HG03095 (cell line): Measurements from ENCODE around the gene PPP1R37.

Source experiments
- ATAC-seq: cut with Tn5 transposase; IDR thresholded peaks from one replicate; pipeline ENCODE4 v1.9.1; 2021; ENCODE audit warnings: moderate library complexity; ENCODE audit not compliant: unreplicated experiment

PPP1R37 gene

DNA sequence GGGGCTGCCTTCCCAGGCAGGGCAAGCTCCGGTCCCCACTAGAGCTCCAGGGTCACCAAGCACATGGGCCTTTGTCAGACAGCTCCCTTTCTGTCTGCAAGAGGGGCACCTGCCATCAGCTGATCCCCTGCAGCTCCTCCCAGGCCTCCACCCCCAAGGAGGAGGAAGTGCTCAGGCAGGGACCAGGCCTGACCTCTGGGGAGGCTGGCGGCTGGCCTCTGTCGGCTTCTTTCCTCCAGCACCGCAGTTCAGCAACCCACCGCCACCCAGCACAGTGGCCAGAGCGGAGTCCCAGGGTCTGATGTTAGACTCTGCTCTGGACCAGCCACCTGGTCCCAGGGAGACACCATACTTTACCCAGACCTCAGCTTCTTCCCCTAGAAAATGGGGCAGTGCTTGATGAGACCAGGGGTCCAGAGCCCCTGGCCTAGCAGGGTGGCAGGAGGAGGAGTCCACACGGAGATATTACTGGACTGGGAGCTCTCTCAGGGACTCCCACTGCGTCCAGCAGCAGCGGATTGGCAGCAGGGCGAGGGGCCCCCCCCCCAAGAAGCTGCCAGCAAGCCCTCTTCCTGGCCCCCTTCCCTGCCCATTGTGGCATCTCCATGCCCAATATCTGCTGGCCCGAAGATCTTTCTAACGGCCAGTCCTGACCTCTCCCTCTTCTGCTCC, 43.7 kb downstream of the PPP1R37 start:
- ATAC-seq = no peak

DNA sequence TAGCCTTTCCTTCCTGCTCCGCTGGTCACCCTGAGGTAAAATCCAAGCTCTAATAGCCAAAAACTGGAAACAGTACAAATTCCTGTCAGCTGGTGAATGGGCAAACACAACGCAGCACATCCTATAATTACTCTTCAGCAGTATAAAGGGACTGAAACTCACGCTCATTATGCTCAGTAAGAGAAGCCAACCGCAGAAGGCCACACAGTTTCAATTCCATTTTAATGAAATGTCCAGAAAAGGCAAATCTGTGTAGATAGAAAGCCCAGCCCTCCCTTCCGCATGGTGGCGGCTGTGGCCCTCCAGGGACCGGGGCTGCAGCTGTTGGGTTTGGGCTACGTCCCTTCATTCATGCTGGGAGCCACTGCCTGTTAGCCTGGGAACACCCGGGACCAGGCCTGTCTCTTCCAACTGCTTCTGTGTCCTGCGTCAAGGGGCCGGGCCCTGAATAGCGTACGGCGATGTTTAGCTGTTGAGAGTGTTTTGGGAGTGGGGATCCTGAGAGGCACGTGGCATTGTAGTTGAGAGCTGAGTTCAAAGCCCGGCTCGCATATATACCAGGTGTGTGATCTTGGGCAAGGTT, 44.3 kb downstream of the PPP1R37 start:
- peak; percentile 61 for ATAC-seq

DNA sequence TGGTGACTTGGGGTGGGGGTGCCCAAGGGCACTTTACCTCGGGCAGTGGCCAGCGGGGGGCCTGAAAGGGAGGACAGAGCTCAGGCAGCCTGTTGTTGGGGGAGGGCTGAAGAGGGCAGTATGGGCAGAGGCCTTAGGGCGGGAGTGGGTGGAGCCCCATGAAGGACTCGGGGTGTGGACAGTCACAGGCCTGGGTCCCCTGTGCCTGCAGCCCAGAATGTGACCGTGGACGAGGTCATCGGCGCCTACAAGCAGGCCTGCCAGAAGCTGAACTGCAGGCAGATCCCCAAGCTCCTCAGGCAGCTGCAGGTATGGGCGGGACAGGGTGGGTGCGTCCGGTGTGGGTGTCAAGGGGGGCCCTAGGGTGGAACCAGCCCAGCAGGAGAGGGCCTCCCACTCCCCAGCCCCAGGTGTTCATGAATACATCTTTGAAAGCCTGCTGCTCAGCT, 45.3 kb downstream of the PPP1R37 start:
- no peak for ATAC-seq

DNA sequence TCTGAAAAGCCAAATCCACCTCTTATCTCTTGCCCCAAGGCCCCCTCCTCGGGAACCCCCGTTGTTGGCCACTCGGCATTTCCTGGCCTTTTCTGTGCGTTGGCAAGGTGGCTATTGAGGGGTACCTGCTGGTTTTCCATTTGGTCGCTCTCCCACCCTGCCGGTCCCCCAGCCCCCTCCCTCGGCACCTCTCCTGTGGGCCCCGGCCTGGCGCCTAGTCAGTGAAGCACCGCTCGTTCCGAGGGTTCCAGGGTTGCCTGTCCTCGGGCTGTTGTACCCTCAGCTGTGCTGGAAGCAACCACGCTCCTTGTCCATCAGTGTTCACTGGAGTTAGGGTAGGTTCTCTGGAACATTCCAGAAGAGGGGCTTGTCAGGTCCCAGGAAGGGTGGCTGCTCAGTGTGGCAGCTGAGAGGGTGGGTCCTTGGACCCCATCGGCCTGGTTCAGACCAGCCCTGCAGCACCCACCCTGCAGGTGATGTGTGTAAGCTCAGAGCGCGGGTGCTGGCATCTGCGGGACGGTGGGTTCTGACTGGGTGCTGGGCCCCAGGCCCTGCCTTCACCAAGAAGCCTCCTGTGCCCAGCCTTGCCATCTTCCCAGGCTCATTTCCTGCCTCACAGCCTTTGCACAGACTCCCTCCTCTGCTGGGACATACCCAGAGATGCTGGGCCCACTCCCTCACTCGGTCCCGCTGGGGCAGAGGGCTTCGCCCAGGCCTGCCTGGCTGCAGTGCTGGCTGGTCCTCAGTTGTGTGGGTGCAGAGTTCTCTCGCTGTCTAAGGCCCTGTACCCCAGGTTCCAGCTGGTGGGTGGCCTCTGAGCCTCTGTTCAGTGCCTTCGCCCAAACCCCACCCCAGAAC, 46.5 kb downstream of the PPP1R37 start:
- no peak for ATAC-seq

DNA sequence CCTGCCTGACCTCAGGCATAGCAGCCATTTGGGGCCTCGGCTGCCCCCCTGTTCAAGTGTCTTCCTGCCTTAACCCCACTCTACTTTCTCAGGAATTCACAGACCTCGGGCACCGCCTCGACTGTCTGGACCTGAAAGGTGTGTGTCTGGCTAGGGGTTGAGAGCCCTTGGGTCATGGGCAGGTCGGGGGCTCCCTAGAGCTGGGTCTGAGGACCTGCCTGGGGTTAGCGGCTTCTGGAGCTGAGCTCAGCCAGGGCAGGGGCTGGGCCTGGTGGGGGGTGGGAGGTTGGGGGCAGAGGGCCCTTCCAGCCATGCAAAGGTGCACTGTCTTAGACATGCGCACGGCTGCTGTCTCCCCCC, 47.1 kb downstream of the PPP1R37 start:
- ATAC-seq = no peak

DNA sequence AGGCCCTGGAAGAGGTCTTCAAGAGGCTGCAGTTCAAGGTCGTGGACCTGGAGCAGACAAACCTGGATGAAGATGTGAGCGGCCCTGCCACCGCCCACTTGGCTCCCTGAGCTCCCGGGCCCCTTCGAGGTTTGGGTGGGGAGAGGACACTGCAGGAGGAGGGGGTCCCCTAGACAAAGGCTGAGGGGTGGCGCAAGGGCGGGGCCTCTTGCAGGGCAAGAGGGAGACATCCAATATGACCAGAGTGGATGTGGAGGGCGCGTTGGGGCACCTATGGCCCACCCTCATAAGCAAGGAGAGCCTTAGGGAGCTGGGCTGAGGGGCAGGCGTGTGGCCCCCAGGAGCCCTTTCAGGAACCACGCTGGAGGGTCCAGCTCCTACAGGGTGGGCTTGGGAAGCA, 47.6 kb downstream of the PPP1R37 start:
- ATAC-seq = no peak

DNA sequence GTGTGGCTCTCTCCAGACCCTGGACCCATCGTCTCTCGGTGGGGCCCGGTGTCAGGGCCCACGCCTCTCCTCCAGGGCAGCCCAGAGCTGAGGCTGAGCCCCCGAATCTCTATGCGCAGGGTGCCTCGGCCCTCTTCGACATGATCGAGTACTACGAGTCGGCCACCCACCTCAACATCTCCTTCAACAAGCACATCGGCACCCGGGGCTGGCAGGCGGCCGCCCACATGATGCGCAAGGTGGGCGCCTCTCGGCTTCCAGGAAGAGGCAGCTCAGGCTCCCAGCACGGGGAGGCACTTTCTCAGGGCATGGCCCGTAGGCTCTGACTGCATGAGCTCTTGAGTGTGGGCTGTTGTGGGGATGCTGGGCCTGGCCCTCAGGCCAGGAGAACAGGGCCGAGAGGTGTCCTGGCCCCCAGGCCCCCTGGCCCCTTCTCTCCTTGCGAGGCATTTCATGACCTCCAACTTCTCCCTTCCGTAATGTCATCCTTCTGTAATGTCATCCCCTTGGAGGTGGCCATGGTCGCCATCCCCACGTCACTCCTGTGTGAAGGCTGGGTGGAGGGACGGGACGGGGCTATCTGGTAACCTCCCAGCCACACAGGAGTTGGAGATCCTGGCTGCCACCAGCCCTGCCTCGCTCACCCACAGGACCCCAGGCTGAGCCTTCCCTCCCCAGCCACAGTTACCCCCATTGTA, 48.4 kb downstream of the PPP1R37 start:
- no peak for ATAC-seq

DNA sequence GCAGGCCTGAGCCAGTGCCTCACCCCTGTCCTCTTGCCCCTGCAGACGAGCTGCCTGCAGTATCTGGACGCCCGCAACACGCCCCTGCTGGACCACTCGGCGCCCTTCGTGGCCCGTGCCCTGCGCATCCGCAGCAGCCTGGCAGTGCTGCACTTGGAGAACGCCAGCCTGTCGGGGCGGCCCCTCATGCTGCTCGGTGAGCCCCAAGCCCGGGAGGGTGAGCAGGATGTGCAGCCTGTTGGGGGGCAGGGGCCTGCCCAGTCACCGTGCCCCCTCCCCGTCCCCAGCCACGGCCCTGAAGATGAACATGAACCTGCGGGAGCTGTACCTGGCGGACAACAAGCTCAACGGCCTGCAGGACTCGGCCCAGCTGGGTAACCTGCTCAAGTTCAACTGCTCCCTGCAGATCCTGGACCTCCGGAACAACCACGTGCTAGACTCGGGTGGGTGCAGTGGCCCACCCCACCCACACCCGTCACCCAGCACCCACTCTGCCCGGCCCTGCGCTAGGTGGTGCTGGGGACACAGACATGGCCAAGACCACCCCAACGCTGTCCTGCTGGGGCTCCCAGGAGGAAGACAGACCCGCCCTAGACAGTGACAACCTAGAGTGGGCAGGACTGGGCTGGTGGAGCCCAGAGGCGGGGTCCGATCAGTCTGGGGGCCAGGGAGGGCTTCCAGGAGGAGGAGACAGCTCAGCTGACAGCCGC, 49.2 kb downstream of the PPP1R37 start:
- ATAC-seq = no peak

DNA sequence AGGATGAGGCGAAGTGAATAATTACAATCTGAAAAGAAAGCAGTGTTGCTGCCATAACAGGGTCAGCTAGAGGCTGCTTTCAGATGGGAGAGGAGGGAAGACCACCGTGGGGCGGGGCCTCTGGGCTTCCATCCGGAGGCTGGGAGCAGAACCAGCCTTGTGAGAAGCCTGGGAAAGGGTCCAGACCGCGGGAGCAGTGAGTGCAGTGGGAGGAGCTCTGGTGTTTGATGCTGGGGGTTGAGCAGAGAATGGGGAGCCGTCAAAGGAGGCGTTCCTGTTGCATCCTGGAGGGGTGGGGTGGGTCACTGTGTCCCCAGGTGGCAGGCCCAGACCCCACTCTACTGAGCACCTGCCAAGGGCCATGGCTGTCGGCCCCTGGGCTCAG, 49.7 kb downstream of the PPP1R37 start:
- ATAC-seq = no peak

DNA sequence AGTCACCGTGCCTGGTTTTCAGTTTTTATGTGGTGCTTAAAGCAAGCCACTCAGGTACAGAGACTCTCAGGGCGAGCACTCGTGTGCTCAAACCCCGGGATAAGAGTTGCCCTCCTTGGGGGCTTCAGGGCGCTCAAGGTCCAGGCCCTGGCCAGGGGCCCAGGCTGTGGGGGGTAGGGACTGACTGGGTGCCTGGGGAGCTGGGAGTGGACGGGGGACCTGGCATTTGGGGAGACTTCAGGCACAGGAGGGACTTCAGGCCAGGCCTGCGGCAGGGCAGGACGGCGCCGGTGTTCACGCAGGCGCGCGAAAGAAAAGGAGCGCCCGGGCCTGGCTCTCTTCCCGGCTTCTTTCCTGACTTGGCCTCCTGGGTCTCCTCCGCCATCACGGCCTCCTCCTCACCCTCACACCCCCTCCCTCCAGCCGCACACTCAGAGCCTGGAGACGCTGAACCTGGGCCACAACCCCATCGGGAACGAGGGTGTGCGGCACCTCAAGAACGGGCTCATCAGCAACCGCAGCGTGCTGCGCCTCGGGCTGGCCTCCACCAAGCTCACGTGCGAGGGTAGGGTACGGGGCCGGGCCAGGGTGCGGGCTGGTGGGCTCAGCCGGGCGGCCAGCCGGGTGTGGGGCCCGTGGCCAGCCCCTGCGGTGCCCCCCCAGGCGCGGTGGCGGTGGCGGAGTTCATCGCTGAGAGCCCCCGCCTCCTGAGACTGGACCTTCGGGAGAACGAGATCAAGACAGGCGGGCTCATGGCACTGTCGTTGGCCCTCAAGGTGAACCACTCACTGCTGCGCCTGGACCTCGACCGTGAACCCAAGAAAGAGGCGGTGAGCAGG, 51.7 kb downstream of the PPP1R37 start:
- no peak for ATAC-seq

DNA sequence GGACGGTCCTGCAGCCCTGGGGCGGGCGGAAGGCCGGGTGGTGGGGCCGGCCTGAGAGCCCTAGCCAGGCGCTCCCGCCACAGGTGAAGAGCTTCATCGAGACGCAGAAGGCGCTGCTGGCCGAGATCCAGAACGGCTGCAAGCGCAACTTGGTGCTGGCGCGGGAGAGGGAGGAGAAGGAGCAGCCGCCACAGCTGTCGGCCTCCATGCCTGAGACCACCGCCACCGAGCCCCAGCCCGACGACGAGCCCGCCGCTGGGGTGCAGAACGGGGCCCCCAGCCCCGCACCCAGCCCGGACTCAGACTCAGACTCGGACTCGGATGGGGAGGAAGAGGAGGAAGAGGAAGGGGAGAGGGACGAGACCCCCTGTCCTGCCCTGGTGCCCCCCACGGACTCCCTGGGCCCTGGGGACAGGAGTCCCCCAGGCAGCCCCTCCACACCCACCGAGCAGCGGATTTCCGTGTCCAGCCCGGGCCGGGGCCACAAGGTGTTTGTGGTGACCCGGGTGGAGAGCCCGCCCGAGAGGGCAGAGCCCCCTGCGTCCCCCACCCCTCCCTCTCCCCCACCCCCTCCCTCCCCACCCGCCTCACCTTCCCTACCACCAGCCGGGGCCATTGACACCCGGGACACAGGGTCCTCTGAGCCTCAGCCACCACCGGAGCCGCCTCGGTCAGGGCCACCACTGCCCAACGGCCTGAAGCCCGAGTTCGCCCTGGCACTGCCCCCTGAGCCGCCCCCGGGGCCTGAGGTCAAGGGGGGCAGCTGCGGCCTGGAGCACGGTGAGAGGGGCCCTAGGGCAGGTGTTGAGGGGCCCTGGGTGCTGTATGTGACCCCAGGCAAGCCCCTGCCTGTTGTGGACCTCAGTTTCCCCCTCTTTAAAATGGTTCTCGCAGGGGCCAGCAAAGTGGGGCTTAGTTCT, 52.6 kb downstream of the PPP1R37 start:
- ATAC-seq = no peak

DNA sequence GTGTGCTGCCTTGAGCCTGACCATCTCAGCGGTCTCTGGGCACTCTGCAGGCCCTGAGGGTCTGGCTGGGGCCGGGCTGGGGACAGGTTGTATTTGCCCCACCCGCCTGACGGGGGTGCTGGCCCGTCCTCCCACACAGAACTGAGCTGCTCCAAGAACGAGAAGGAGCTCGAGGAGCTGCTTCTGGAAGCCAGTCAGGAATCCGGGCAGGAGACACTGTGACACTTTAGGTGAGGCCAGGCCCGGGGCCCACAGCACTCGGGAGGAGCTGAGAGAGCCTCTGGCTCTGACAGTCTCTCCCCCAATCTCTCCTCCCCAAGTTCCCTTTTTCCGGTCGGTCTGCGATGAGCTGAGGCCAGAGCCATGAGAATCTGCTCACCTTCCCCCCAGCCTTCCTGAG, 53.3 kb downstream of the PPP1R37 start:
- ATAC-seq = no peak

DNA sequence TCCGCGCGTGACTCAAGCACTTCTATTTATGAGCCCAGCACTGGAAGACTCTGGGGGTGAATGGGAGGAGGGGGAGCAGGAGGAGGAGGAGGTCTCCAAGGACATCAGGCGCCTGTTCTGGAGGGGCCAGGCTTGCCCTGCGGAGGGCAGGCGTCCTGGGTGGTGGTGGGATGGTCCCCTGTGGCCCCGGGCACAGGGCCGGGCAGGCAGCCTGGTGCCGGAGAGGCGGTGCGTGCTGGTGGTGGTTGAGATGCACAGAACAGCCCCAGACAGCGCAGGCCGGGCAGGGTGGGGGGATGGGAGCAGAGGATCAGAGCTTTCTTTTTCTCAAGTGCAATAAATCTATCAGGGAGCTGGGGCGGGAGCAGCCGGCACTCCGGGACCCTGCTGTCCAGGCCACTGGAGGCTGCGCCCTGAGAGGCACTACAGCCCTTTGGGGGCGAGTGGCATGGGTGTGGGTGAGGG, 53.8 kb downstream of the PPP1R37 start:
- ATAC-seq = no peak

DNA sequence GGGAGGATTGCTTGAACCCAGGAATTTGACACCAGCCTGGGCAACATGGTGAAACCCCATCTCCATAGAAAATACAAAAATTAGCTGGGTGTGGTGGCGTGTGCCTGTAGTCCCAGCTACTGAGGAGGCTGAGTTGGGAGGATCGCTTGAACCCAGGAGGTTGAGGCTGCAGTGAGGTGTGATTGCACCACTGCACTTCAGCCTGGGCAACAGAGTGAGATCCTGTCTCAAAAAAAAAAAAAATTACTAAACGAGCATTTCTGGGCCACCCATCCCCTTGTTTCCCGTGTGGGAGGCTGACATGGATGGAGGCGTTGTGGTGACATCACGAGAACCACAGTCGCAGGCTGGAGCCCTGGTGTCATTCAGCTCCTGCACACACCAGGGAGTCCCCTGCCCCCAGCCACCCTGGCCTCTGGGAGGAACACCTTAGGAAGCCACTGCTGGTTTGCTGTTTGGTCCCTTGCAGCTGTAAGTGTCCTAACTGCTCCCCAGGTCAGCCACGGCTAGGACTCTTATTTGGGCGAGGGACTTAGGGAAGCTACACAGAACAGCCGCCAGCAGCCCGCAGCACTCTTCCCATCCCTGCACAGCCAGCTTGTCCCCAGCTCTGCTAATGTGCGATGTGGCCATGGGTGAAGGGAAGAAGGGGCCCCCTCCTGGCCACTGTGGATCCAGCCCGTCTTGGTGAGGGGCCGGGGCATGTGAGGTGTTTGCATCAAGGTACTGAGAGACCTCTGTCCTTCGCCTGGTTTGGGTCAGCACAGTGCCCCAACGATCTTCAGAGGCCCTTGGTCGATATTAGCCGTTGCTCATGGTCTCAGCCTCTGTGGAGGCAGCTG, 55.1 kb downstream of the PPP1R37 start:
- no peak for ATAC-seq

DNA sequence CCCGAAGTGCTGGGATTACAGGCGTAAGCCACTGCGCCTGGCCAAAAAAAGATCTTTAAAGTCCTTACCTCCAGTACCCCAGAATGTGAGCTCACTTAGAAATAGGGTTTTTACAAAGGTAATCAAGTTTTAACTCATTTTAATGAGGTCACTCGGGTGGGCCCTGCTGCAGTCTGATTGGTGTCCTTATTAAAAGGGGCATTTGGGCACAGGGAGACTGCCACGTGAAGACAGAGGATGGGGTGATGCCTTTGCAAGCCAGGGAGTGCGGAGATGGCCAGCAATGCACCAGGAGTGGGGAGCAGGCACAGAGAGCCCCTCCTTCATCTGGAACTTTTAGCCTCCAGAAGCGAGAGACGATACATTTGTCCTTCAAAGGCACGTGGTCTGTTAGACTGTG, 56.1 kb downstream of the PPP1R37 start:
- no peak for ATAC-seq

DNA sequence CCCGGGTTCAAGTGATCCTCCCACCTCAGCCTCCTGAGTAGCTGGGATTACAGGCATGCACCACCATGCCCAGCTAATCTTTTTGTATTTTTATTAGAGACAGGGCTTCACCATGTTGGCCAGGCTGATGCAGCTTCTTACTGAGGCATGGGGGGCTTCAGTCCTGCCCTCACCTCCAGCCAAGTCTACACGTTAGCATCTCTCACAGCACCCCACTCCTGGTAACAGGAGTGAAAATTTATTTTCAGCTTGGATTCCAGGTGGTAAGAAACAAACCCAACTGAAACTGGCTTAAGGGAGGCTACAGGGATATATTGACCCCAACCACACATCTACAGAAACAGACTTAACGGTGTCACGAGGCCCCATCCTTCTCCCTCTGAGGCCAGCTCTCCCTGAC, 57.2 kb downstream of the PPP1R37 start:
- ATAC-seq = no peak

DNA sequence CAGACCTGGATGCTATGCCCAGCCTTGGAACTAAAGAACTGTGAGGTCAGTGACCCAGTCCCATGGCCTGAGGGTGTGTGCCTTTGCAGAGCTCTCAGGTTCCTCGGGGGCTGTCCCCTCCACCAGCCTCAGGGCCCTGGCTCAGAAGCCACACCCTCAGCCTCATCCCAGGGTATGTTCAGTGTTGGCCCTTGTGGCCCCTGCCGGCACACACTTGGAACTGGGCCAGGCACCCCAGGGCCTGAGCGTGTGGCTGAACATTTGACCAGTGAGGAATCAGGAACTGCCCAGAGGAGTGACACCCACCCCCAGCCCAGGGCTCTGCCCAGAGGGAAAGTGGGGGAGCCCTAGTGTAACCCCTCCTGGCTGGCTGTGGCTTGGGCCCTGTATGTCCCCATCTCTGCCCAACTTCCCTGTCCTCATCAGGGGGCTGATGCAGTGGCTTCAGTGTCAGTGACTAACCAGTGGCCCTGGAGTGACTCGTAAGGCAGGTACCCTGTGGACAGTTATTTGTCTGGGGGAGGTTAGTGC, 57.8 kb downstream of the PPP1R37 start:
- no peak for ATAC-seq

DNA sequence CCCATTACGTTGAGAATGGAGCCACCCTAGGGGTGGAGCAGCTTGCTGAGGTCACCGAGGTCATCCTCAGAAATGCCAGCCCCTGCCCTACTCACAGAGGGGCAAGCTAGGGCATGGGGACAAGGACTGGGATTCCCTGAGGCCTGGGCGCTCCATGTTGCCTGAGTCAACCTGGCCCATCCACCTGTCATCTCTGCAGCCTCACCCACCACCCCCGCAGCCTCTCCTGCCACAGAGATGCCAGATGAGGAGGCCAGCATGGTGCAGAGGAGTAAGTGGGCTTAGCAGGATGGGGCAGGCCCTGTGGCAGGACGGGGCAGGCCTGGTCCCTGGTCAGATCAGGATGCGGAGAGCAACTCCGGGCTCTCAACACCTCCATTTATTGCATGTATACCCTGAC, 58.3 kb downstream of the PPP1R37 start:
- no peak for ATAC-seq
